Suppressor macrophage treated with lipopolysaccharide for 4 hours (primary cell): ENCODE measurements around the gene FFAR1.
"Not testable (repeated sequence)": the region's sequence is repeated elsewhere in the genome, so short reads cannot be mapped to it uniquely, and the experiment has no call there.

Experiments
- DNase-seq: peaks from one replicate; pipeline ENCODE4 v3.0.0-alpha.2; 2020

The FFAR1 gene

DNA sequence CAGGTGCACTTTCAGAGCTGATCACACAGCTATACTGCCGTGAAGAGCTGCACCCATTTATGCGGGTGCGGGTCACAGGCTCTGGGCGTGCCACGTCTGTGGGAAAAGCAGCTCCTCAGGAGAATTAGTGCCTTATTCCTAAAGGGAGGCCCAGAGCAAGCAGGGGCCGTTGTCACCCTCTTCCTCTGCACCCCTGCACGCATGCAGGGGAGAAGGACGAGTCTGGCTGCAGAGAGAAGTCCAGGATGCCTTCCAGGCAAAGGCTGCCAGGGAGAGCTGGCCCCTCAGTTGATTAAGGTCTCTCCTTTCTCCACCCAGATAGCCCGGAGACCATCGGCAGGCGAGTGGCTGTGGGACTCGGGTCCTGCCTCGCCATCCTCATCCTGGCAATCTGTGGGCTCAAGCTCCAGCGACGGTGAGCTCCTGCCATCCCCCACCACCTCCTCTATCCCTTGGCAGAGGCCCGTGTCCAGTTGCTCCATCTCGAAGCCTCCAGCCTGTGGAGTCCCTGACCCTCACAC is 3.1 kb upstream of the FFAR1 start:
- no peak for DNase-seq

DNA sequence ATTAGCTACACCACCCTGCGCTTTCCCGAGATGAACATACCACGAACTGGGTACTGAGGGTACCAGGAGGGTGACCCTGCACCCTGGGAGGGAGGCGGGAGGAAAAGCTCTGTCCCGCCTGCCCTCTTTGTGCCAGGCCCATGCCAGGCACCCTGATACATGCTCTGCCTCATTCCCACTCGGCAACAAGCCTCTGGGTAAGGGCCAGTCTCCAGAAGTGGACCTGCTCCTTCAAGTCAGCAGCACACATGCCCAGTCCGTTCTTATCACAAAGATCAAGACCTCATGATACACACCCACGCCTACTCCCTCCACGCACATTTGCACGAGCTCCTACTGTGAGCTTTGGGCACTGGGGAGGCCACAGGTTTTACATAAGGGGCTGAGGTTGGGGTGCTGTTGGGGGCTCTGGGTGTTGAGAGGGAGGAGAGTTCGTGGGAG is 2.0 kb upstream of the FFAR1 start:
- DNase-seq = no peak

DNA sequence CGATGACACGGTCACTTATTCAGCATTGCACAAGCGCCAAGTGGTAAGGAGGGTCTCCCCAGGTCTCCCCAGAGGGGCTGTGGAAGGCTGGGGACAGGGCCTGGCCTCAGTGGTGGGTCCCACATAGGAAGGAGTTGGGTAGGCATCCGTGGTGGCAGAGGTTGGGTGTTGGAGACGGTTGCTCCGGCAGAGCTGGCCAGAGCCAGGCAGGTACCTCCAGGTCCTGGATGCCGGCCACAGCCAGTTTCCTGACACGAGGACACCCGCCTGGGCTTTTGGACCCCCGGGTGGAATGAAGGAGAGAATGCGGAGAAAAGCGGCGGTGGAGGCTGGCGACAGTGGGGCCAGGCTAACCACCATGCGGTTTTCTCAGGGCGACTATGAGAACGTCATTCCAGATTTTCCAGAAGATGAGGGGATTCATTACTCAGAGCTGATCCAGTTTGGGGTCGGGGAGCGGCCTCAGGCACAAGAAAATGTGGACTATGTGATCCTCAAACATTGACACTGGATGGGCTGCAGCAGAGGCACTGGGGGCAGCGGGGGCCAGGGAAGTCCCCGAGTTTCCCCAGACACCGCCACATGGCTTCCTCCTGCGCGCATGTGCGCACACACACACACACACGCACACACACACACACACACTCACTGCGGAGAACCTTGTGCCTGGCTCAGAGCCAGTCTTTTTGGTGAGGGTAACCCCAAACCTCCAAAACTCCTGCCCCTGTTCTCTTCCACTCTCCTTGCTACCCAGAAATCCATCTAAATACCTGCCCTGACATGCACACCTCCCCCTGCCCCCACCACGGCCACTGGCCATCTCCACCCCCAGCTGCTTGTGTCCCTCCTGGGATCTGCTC is 1.3 kb upstream of the FFAR1 start:
- DNase-seq = peak; percentile 81

DNA sequence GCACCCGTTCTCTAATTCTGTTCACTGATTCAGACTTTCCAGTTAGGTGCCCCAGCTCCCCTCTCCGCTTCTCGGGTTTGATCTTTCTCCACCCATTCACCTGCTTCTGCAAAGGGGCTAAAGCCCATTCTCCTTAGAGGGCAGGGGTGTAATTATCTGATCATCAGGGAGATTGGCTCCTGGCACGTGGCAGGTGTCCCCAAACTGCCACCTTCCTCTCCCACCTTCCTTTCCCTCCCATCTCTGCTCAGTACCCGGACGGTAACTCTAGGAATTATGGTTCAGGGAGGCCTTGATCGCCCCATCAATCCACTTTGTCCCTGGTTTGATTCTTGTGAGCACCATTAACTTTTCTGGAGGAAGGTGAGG is 212 bp downstream of the FFAR1 start:
- DNase-seq = no peak

DNA sequence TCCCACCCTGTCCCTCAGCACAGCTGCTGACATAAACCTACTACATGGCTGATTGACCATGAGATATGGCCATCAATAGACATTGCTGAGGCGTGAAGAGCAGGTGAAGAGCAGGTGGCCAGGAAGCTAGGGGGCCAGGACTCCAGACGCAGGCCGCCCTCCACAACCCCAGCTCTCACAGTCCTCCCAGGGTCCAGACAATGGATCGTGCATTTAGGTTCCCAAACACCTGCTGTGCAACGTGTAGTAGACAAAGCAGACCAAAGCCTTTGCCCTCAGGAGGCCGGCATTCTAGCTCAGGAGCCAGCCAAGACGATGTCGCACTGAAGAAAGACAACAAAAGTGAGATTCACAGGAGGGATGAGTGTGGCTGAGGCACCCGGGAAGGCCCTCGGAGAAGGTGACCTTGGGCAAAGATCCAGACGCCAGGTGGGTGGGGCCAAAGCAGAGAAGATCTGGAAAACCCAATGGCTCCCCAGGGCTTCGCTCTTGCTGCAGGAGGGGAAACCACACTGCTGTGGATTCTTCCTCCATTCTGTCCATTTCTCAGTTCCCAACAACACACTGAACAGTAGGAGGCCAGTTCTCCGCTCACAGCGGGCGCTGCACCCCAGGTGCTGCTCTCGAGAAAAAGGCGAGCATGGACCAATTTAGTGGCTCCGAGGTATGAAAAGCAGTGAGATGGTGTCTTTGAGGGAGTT is 1.4 kb downstream of the FFAR1 start:
- DNase-seq = no peak

DNA sequence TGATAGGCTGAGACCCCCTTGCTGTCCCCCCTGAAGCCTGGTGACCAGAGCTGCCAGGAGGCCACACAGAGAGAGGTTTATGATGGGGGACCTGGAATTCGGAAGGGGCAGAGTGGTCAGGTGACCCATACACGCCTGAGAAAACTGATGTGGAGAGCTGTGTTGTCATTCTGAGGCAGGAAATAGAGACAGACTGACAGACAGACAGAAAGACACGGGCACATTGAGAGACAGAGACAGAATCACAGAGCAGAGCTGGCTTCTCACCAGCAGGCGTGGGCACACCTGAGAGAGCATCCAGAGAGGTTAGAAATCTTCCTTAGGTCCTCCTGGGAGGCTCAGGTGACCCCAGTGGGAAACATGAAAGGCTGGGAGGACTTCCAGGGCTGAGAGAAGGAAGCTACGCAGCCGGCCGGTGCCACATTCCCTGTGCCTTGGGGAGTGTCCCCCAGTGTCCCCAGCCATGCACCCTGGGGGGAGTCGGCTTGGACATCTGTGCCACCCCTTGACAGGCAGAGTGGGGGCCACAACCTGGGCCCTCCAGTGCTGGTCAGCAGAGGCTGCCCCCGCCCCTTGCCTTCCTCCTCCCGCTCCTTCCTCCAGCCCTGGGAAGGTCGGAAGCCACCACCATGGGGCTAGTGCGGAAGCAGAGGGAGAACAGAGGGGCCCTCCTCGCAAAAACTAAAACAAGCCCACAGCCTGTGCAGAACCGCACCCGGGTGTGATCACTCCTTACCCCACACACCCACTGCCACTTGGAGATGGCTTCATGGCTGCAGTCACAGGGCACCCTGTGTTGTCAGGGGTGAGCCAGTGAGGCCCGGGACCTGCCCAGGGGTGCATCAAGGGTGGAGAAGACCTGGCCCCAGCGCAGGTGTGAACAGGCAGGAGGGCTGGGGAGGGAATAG is 2.2 kb downstream of the FFAR1 start:
- no peak for DNase-seq

DNA sequence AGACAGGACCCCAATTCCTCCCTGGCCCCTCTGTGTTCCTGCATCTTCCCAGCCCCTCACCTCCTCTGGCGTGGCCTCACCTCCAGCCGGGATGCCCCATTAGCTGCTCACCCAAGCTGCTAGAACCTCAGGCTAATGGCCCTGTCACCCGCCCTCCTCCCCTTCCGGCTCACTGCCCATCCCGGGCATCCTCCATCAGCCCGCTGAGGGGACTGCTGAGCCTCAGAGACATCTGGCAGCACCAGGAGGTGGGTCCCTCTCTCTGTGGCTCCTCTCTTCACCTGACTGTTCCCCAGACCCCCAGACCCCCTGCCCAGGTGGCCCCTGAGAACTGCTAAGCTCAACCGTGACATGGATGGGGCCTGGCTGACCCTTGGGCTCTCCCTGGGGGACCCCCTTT is 2.9 kb downstream of the FFAR1 start:
- DNase-seq = no peak

DNA sequence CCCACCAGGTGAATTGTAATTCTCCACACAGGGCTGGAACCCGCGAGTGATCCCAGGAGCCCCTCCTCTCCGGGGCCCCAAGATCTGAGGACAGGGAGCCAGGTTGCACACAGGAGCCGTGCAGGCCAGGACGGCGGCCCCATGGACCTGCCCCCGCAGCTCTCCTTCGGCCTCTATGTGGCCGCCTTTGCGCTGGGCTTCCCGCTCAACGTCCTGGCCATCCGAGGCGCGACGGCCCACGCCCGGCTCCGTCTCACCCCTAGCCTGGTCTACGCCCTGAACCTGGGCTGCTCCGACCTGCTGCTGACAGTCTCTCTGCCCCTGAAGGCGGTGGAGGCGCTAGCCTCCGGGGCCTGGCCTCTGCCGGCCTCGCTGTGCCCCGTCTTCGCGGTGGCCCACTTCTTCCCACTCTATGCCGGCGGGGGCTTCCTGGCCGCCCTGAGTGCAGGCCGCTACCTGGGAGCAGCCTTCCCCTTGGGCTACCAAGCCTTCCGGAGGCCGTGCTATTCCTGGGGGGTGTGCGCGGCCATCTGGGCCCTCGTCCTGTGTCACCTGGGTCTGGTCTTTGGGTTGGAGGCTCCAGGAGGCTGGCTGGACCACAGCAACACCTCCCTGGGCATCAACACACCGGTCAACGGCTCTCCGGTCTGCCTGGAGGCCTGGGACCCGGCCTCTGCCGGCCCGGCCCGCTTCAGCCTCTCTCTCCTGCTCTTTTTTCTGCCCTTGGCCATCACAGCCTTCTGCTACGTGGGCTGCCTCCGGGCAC is 3.9 kb downstream of the FFAR1 start:
- no peak for DNase-seq

DNA sequence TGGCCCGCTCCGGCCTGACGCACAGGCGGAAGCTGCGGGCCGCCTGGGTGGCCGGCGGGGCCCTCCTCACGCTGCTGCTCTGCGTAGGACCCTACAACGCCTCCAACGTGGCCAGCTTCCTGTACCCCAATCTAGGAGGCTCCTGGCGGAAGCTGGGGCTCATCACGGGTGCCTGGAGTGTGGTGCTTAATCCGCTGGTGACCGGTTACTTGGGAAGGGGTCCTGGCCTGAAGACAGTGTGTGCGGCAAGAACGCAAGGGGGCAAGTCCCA is 4.4 kb downstream of the FFAR1 start:
- DNase-seq = no peak

DNA sequence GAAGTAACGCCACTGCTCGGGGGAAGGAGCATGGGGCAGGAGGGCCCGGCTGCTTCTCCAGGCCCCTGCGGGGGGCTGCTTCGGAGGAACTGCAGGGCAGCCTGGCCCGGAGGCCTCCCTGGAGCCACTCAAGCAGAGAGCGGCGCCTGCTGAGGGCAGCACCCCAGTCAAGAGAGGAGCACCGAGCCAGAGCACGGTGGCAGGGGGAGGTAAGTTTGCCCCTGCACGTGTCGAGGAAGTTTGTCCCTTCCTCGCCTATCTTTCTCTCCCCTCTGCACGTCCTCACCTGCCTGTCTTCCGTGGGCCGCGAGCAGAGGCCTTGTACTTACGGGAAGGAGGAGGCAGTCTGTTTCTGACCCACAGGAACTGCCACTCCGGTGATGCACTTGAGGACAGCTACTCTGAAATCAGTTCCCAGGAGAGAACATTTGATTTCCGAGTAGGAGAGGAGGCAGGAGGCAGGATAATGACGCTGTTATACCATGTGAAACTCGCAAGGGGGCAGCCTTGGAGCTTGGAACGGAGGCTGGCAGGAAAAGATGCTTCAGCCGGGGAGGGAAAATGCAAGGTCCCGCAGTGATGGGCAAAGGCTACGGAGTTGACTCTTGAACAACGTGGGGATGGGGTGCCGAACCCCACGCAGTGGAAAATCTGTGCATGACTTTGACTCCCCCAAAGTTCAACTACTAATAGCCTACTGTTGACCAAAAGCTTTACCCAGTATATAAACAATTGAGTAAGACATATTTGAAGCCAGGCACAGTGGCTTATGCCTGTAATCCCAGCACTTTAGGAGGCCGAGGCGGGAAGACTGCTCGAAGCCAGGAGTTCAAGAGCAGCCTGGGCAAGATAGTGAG is 5.0 kb downstream of the FFAR1 start:
- peak; percentile 92 for DNase-seq

DNA sequence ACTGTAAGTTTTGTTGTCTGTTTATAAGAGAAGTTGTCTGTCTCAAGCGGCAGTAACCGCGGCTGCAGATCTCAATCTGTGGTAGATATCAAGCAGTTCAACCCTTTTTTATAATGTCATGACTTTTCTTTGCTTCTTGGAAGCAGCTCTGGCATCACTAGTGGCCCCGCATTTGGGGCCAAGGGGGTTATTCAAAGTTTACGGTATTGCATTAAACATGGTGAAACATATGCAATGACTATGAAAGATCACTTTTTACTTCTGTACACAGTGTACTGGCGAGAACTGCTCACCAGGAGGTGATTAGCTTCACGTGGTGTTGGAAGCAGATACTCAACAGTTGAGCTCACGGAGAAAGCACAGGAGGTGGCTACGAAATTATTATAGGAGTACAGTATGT is 5.9 kb downstream of the FFAR1 start:
- peak; percentile 51 for DNase-seq

DNA sequence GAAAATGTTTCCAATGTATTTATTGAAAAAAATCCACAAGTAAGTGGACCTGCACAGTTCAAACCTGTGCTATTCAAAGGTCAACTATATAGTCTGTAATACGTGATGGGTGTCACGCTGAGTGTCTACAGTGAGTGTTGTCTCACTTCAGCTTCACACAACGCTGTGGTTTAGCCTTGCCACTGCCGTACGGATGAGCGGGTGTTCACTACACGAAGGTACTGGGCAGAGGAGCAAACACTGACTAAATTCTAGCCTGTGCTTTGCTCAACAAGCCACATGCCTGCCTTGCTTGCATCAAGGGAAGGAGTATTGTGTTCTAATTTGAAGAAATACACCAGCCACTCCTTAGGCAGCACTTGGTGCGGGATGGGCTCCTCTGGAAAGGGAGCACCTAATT is 7.2 kb downstream of the FFAR1 start:
- DNase-seq = no peak

DNA sequence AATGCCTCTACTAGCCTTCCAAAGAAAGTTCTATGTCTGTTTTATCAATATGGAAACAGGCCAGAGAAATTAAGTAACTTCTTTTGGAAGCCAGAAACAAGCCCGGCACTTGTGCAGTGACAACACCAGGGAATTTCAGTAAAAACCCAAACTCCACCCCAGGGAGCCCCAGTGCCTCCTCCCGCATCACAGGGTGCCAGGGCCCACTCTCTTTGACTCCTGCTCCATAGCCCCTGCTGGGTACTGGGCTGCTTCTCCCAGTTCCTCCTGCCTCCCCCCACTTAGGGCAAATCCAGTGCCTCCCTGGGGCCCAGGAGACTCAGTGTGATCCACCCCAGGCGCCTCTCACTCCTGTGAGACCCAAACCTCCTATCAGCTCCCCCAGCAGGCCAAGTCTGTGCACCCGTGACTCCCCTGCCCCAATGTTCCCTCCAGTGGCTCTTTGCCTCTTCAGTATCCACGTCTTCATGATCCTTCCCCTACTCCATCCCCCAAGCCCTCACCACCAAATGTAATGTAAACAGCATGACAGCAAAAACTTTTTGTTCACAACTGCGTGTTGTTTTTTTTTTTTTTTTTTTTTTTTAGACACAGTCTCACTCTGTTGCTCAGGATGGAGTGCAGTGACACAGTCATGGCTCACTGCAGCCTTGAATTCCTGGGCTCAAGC is 8.2 kb downstream of the FFAR1 start:
- DNase-seq = peak; percentile 31

DNA sequence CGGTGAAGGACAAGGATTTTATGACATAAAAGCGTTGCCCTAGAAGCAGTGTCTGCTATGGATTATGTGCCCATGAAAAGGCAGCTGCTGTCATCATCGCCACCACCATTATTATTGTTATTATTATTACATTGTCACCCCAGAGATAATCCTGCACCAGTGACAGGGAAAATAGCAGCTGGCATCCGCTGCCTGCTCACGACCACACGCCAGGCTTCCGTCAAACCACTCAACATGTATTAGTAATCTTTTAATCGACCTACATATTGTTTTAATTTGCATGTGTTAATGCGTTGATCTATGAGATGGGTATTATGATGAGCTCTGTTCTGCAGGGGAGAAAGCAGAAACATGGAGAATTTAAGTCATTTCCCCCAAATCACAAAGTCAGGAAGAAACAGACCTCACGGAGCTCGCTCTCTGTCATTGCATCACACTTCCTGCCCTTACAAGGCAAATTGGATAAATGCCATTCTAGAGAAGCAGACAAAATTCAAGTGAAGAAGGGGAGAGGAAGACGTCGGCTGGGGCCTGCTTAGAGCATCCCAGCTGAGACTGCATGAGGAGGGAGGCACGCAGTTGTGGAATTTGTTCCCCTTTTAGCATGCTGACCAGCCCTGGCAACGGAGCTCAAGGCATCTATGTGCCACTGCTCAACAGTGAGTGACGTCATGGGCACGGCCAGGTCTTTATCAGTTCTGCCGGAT is 10.3 kb downstream of the FFAR1 start, which contains the start of gene FFAR3:
TSS of gene FFAR3 (plus strand) at position 594 of the 707 bp plus-strand sequence. CDS start 431 bp downstream, outside the sequence.
- DNase-seq = peak; percentile 90

DNA sequence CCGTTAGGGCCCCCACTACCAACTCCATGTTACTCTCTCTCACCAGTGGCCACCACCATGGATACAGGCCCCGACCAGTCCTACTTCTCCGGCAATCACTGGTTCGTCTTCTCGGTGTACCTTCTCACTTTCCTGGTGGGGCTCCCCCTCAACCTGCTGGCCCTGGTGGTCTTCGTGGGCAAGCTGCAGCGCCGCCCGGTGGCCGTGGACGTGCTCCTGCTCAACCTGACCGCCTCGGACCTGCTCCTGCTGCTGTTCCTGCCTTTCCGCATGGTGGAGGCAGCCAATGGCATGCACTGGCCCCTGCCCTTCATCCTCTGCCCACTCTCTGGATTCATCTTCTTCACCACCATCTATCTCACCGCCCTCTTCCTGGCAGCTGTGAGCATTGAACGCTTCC is 11.1 kb downstream of the FFAR1 start:
- DNase-seq = not testable (repeated sequence)

DNA sequence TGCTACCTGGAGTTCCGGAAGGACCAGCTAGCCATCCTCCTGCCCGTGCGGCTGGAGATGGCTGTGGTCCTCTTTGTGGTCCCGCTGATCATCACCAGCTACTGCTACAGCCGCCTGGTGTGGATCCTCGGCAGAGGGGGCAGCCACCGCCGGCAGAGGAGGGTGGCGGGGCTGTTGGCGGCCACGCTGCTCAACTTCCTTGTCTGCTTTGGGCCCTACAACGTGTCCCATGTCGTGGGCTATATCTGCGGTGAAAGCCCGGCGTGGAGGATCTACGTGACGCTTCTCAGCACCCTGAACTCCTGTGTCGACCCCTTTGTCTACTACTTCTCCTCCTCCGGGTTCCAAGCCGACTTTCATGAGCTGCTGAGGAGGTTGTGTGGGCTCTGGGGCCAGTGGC is 11.7 kb downstream of the FFAR1 start:
- not testable (repeated sequence) for DNase-seq

DNA sequence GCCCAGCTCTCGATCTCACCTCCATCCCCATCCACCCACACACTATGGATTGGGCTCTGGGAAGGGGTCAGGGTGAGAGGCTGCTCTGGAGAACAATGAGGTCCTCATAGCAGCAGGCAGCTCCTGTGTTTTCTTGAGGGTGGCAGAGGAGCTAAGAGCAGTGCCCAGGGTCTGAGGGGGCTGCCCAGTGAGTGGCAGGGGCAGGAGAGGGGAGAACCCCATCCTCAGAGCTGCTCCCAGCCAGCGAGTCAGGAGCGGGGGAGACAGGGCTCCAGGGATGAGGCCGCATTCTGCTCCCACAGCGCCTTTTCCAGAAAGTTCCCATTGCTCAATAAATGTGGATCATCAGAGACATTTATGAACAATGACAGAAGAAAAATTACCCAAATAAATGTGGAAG is 12.4 kb downstream of the FFAR1 start:
- DNase-seq = peak; percentile 28

DNA sequence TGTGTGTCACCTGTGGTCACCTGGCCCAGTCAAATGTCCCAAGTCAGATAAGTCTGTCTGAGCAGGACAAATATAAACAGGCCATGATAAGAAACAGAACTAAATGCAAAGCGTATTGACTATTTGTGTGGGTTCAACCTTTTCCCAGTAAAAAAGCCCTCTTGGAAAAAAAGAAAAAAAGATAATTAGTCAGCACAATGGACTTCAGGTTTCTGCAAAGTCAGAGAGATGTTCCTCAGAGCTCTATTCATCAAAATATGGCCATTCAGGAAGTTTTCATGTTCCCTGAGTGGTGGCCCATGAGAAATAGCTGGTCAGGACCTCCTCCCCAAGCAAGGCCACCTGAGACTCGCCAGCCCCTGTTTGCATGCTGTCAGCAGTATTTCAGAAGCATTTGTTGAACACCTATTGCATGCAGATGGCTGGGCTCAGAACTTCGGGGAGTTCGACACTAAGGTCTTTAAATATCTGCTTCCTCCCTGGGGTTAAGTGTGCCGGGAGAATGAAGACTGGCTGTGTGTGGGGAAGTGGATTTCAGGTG is 13.2 kb downstream of the FFAR1 start:
- DNase-seq = no peak

DNA sequence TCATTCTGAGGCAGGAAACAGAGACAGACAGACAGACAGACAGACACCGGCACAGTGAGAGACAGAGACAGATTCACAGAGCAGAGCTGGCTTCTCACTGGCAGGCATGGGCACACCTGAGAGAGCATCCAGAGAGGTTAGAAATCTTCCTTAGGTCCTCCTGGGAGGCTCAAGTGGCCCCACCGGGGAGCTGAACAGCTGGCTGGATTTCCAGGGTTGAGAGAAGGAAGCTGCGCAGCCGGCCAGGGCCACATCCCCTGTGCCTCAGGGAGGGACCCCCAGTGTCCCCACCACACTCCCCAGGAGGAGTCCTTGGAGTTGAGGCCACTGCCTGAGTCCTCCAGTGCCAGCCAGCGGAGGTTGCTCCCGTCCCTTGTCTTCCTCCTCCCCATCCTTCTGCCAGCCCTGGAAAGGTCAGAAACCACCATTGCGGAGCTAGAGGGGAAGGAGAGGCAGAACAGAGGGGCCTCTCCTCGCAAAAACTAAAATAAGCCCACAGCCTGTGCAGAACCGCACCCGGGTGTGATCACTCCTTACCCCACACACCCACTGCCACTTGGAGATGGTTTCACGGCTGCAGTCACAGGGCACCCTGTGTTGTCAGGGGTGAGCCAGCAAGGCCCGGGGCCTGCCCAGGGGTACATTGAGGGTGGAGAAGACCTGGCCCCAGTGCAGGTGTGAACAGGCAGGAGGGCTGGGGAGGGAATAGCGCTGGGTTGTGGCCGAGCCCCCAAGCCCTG is 14.7 kb downstream of the FFAR1 start:
- DNase-seq = no peak
